ACC112 (cell line): Measurements from ENCODE around the gene MED27.
A peak's percentile ranks its signal among the peaks of the same experiment; 100 is the strongest.

ENCODE experiments used
- H2AFZ ChIP-seq: fragments of 200-600 bp; sonication (generic); one replicate; pipeline ENCODE4 v1.6.0; 2017; ENCODE audit warnings: antibody characterized with exemption, low read length; ENCODE audit not compliant: unreplicated experiment
- H3K27ac ChIP-seq: fragments of 200-600 bp; sonication (generic); 2 replicates; pipeline ENCODE4 v1.5.1; 2014; ENCODE audit warnings: low read depth, mild to moderate bottlenecking, antibody characterized with exemption, low read length, moderate library complexity
- H3K27me3 ChIP-seq: fragments of 200-600 bp; sonication (generic); 2 replicates; pipeline ENCODE4 v1.6.1; 2014; ENCODE audit warnings: mild to moderate bottlenecking, antibody characterized with exemption, low read length, moderate library complexity, mixed read lengths; ENCODE audit not compliant: insufficient read depth
- H3K36me3 ChIP-seq: fragments of 200-600 bp; sonication (generic); 2 replicates; pipeline ENCODE4 v1.6.1; 2016; ENCODE audit warnings: mild to moderate bottlenecking, antibody characterized with exemption, low read length, moderate library complexity, mixed read lengths; ENCODE audit not compliant: insufficient read depth
- H3K4me1 ChIP-seq: fragments of 200-600 bp; sonication (generic); one replicate; pipeline ENCODE4 v1.6.1; 2016; ENCODE audit warnings: low read length, mixed read lengths; ENCODE audit not compliant: insufficient read depth, unreplicated experiment, control insufficient read depth
- H3K4me3 ChIP-seq: fragments of 200-600 bp; sonication (generic); 2 replicates; pipeline ENCODE4 v1.5.1; 2014; ENCODE audit warnings: mild to moderate bottlenecking, low read depth, low read length
- H3K79me2 ChIP-seq: fragments of 200-600 bp; sonication (generic); one replicate; pipeline ENCODE4 v1.6.0; 2016; ENCODE audit warnings: low read length; ENCODE audit not compliant: control insufficient read depth, unreplicated experiment, insufficient read depth

The MED27 gene

DNA sequence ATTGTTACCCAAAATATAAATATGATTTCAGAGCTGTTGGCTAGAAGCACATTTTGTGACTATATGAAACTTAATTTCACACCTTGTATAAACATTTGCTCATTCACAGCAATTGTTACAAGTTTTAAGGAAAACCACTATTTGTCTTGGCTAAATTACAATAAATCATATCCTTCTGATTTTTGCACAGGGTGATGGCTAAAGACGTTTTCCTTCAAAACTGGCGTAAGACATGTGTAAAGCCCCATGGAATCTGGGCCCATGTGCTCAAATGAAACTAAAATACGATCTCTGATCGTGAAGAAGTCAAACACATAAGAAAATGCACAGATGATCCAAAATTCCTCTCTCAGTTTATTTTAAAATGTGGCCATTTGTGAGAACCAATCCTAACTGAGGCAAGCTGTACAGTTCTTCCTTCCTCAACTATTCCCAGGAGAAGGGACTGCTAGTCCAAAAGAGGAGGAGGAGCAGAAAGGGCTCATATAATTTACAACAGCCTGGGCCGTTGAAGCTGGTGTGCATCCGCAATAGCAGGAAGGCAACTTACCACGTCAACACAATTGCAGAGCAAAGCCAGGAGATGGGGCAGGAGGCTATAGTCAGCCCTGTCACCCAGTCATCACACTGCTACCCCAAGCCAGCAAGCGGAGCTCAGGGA, 98.4 kb downstream of the MED27 start:
- Histone ChIP-seq H3K36me3 (no peaks in the 10 kb centered on the region), H3K4me1 (peaks cover 11% of the 10 kb centered on the region), H3K27me3 (no peaks in the 10 kb centered on the region), H3K27ac (0 out of 2 replicates have a peak overlapping the region, but pooled peaks have one; percentile 3), H3K79me2 (peaks cover 16% of the 10 kb centered on the region), H2AFZ (no peak overlapping the region), H3K4me3 (peak overlapping the region; percentile 53)

DNA sequence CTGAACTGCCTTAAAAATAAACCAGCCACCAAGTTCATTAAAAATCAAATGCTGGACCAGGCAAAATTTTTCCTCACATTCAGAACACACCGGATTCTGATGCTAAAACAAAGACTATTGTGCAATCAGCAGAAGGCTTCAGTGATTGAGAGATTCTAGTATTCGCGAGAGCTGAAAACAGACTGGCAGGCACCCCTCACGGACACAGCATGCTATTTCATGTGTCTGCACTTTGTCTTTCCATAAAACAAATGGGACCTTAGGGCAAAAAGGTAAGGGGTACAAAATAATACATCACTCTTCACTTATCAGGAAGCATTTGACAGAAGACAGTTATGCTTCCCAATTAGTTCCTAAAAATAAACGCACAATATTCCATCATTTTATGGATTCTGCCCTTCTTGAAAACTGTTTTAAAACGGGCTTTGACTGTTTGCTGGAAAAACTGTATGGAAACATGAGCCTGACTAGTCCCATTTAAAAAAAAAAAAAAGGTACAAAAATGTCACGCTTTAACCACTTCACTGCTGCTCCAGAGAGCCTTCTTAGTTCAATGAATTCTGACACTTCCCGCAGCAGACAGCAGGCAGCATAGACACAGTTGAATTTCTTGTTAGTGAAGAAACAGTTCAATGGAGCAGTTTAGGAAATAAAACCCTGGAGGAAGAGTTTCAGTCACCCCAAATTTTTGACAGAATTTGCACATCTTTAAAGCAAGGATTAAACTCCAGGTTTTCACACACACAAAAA, 99.2 kb downstream of the MED27 start:
- no peaks in the 10 kb centered on the region for H3K36me3 ChIP-seq
- H3K4me3 ChIP-seq, result no peak overlapping the region
- no peaks in the 10 kb centered on the region for H3K27me3 ChIP-seq
- peaks cover 11% of the 10 kb centered on the region for H3K4me1 ChIP-seq
- no peak overlapping the region for H2AFZ ChIP-seq
- H3K27ac ChIP-seq, result no peak overlapping the region
- H3K79me2 ChIP-seq, result peaks cover 17% of the 10 kb centered on the region

DNA sequence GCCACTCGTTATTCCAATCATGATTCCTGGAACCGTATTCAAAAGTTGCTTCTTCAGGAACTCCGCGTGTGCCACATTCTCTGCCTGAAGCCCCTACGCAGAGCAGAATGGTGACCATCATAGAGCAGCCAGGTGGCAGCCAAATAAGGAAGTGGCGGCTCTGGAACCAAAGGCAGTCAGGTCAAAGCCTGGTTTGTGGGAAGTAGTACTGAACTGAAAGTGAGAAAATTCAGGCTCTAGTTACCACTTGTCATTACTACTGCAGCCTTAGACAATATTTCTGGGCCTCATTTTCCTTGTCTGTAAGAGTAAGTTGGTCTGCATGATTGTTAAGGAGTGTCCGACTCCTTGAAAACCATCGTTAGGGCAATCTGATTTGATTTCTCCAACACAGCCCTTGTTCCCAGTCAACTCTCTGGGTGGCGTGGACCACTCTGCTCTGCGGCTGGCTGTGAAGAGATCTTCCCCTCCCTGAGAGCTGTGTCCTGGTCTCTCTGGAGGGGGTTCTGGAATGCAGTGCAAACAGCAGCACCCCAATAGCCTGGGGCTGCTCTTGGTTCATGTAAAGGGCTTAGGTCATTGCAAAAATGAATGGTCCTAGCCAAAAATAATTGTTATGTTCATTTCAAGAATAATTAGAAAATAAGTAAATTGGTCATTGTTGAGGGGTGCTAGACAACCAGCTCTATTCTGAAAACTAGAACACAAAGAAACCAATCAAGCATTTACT, 102.4 kb downstream of the MED27 start:
- Histone ChIP-seq H2AFZ (no peak overlapping the region), H3K79me2 (peaks cover 6% of the 10 kb centered on the region), H3K27ac (no peak overlapping the region), H3K4me1 (peaks cover 11% of the 10 kb centered on the region), H3K27me3 (no peaks in the 10 kb centered on the region), H3K36me3 (no peaks in the 10 kb centered on the region), H3K4me3 (no peak overlapping the region)

DNA sequence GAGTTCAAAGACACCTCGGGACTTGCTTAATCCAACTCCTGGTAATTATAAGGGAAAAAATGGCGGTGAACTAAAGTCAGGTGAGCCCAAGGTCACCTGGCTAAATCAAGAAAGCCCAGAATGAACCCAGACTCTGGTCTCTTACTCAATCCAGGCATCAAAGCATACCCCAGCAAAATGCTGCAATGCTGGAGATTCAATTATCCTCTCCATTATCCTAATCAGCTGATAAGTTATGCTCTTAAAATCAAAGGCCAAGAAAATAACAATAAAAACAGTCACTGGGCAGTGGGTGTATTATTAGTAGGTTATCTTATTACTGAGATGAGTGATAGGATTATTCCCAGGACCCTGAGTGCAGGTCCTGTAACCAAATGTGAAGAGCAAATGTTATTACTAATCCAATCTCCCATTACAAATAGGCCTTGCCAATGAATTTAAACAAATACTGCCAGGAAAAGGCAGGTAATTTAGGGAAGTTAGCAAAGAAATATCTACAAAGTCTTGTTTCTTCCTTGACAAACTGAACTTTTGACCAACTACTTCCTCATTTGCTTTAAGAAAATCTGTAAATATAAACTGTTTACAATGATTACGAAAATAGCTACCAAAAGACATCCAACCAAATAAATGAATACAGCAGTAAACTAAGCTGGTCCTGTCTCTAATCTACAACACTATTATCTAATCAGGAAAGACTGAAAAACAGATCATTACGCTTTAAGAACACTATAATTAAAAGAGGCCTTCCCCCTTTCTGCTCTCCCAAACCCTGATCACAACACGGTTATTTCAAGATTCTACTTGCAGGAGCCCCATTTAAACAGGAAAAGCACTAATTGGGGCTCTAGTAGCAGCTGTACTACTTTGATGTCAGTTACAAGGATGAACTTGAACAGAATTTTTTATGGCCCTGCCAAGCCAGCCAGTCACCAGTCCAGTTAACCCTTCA, 103.2 kb downstream of the MED27 start:
- Histone ChIP-seq H3K4me3 (no peak overlapping the region), H3K27me3 (no peaks in the 10 kb centered on the region), H3K27ac (no peak overlapping the region), H2AFZ (no peak overlapping the region), H3K36me3 (no peaks in the 10 kb centered on the region), H3K79me2 (peaks cover 6% of the 10 kb centered on the region), H3K4me1 (peaks cover 9% of the 10 kb centered on the region)

DNA sequence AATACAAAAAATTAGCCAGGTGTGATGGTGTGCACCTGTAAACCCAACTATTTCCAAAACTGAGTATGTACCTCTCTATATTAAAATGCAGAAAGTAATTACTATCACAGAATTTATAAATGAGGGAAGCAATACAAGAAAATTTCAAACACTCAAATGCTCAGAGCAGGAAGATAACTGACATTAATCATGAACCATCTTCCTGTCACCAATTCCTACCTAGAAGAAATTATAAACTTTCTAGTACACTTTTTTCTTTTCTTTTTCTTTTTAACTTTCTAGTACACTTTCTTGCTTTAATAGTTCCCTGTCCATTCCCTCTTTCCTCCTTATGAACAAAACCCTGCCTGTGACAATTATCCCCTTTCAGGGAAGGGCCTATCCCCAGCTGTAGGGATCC, 106.8 kb downstream of the MED27 start:
- H3K27me3 ChIP-seq, result no peaks in the 10 kb centered on the region
- H3K79me2 ChIP-seq, result peaks cover 3% of the 10 kb centered on the region
- H3K4me3 ChIP-seq, result no peak overlapping the region
- H3K4me1 ChIP-seq, result no peaks in the 10 kb centered on the region
- no peak overlapping the region for H2AFZ ChIP-seq
- no peaks in the 10 kb centered on the region for H3K36me3 ChIP-seq
- no peak overlapping the region for H3K27ac ChIP-seq

DNA sequence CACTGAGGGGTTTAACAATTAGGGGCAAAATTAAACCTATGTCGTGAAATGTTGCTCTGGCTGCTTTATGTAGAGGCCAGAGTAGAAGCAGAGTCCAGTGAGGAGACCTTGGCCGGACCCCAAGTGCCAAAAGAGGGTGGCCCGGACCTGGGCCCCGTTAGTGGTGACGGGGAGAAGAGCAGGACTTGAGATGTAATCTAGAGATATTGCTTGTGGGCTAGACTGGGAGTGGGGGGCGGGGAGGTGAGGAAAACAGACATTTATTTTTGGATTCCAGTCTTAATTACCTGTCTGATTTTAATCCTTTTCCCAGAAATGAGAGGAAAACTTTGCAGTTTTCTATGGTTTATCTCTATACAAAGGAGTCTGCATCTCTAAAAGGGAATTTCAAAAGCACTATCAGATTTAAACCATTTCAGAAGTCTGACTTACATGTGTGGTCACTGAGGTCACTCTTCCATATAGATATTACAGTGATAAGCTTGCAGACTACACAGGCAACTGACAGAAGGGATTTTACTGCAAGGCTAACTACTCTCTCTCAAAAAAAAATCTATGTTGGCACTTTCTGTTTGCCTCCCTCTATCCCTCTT, 108.1 kb downstream of the MED27 start:
- Histone ChIP-seq H3K79me2 (peaks cover 3% of the 10 kb centered on the region), H3K27ac (no peak overlapping the region), H3K4me3 (no peak overlapping the region), H2AFZ (no peak overlapping the region), H3K27me3 (no peaks in the 10 kb centered on the region), H3K4me1 (no peaks in the 10 kb centered on the region), H3K36me3 (no peaks in the 10 kb centered on the region)

DNA sequence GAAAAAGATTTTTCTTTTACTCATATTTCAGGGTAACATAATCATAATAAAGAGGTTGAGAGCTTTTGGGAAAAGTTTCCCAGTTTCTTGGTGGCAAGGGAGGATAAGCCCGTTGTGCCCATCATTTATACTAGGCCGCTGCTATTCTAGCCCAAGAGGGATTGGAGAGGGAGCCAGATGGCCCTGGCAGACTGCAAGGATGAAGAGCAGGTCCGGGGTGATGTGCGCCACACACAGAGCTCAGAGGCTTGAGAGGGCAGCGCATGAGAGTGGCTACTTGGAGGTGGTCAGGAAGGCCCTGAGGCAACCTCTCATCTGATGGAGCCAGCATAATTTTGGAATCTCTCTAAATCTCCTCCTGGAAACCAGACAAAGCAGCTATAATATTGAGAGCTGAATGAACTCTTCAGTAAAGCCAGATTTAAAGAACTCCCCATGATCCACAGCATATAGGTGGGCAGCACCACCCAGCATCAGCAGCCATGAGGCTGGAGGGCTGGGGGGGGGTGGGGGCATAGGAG, 110.1 kb downstream of the MED27 start:
- Histone ChIP-seq H3K27ac (no peak overlapping the region), H3K27me3 (no peaks in the 10 kb centered on the region), H3K79me2 (no peaks in the 10 kb centered on the region), H2AFZ (no peak overlapping the region), H3K4me3 (no peak overlapping the region), H3K36me3 (no peaks in the 10 kb centered on the region), H3K4me1 (no peaks in the 10 kb centered on the region)

DNA sequence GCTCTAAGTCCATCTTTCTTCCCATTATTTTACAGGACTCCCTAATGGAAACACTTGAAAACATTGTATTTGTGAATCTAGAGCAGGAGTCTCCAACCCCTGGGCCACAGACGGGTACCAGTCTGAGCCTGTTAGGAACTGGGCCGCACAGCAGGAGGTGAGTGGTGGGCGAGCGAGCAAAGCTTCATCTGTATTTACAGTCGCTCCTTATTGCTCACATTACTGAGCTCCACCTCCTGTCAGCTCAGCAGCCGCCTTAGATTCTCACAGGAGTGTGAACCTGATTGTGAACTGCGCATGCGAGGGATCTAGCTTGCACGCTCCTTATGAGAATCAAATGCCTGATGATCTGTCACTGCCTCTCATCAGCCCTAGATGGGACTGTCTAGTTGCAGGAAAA, 111.0 kb downstream of the MED27 start:
- Histone ChIP-seq H2AFZ (no peak overlapping the region), H3K79me2 (no peaks in the 10 kb centered on the region), H3K4me1 (no peaks in the 10 kb centered on the region), H3K36me3 (no peaks in the 10 kb centered on the region), H3K4me3 (no peak overlapping the region), H3K27me3 (no peaks in the 10 kb centered on the region), H3K27ac (no peak overlapping the region)

DNA sequence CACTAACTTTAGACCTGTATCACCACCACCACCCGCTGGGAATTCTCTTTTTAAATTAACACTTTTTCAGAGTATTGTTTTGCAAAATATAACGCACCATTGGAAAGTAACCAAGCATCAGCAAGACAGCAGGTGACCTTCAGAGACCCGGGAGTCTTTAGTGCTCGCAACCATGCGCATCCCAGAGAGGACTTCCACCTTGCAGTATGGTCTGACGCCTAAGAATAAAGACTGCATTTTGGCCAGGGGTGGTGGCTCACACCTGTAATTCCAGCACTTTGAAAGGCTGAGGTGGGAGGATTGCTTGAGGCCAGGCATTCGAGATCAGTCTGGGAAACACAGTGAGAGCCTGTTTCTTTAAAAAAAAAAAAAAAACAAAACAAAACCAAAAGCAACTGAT, 113.8 kb downstream of the MED27 start:
- Histone ChIP-seq H3K4me3 (no peak overlapping the region), H2AFZ (no peak overlapping the region), H3K4me1 (no peaks in the 10 kb centered on the region), H3K36me3 (no peaks in the 10 kb centered on the region), H3K79me2 (no peaks in the 10 kb centered on the region), H3K27me3 (no peaks in the 10 kb centered on the region), H3K27ac (no peak overlapping the region)

DNA sequence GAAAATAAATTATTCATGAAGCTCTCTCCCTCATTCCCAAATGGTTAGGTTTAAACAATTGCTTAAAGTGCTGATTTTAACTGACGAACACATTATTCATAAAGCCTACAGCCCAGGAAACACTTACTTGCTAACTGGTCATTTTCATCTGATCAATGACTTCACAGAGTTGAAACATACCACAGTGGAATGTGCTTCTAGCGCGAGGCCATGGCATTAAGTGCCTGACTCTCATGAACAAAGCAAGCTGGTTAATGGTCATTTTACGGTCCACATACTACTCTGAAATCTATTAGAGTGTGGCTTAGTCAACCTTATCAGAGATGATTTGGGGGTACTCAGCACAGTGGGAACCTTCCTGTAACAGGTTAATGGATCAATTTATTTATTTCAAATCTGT, 114.6 kb downstream of the MED27 start:
- H3K4me1 ChIP-seq, result no peaks in the 10 kb centered on the region
- no peaks in the 10 kb centered on the region for H3K27me3 ChIP-seq
- H3K27ac ChIP-seq, result no peak overlapping the region

More for the DNA sequence above, 114.6 kb downstream of the MED27 start:
- Histone ChIP-seq H3K36me3 (no peaks in the 10 kb centered on the region), H2AFZ (no peak overlapping the region), H3K79me2 (no peaks in the 10 kb centered on the region), H3K4me3 (no peak overlapping the region)
